DOHH2 (cell line): Measurements from ENCODE around the gene KAZALD1.

Experiments
- EZH2phosphoT487 ChIP-seq: fragments of 200-600 bp; sonication (generic); IDR thresholded peaks from 2 replicates; pipeline ENCODE4 v1.6.1; 2017; ENCODE audit warnings: borderline replicate concordance, mild to moderate bottlenecking, antibody characterized with exemption, low read length, moderate library complexity, mixed read lengths
- TF ChIP-seq, protein P1 (sequence below): fragments of 200-600 bp; sonication (generic); IDR thresholded peaks from one replicate; pipeline ENCODE4 v1.5.1; 2014; ENCODE audit warnings: antibody characterized with exemption, mild to moderate bottlenecking, low read depth, low read length; ENCODE audit not compliant: poor library complexity, severe bottlenecking

DNA sequence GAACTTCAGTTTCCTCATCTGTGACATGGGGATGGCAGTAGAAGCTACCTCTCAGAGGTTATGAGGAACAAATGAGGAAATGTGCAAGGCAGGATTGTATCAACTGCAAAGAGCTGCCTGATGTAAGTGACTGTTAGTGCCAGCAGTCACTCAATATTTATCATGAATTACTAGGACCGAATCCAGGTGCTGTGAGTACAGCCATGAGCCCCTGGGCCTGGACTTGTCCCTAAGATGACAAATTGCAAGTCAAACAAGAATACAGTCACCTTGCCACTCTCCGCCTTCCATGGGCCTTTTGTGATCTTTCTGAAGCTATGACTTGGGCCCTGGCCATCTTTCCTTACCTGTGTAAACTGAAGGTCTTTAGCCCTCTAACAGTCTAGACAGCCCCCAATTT lies 41.6 kb downstream of the KAZALD1 start:
- TF ChIP-seq, protein P1, sequence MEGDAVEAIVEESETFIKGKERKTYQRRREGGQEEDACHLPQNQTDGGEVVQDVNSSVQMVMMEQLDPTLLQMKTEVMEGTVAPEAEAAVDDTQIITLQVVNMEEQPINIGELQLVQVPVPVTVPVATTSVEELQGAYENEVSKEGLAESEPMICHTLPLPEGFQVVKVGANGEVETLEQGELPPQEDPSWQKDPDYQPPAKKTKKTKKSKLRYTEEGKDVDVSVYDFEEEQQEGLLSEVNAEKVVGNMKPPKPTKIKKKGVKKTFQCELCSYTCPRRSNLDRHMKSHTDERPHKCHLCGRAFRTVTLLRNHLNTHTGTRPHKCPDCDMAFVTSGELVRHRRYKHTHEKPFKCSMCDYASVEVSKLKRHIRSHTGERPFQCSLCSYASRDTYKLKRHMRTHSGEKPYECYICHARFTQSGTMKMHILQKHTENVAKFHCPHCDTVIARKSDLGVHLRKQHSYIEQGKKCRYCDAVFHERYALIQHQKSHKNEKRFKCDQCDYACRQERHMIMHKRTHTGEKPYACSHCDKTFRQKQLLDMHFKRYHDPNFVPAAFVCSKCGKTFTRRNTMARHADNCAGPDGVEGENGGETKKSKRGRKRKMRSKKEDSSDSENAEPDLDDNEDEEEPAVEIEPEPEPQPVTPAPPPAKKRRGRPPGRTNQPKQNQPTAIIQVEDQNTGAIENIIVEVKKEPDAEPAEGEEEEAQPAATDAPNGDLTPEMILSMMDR, result no peak
- TF ChIP-seq EZH2phosphoT487, result no peak
